WERI-Rb-1 (cell line): ENCODE measurements around the gene IL1RAPL1.

Experiments used
- DNase-seq: peaks from one replicate; pipeline ENCODE4 v3.0.0-alpha.2; 2020
- H3K27ac ChIP-seq: fragments of 250-450 bp; sonication (Bioruptor Pico); 2 replicates; pipeline ENCODE4 v1.5.1; 2020; ENCODE audit warnings: mild to moderate bottlenecking, moderate library complexity
- H3K27me3 ChIP-seq: fragments of 250-450 bp; sonication (Bioruptor Pico); 2 replicates; pipeline ENCODE4 v1.5.1; 2021; ENCODE audit warnings: mild to moderate bottlenecking, low read depth, moderate library complexity; ENCODE audit not compliant: insufficient read depth, severe bottlenecking
- H3K36me3 ChIP-seq: fragments of 250-450 bp; sonication (Bioruptor Pico); 2 replicates; pipeline ENCODE4 v1.5.1; 2020; ENCODE audit warnings: mild to moderate bottlenecking, moderate library complexity
- H3K4me3 ChIP-seq: 2 replicates; pipeline ENCODE4 v1.5.1; 2011; ENCODE audit warnings: low read depth, mild to moderate bottlenecking, control low read depth, low read length
- H3K9me3 ChIP-seq: fragments of 250-450 bp; sonication (Bioruptor Pico); 2 replicates; pipeline ENCODE4 v1.5.1; 2021; ENCODE audit warnings: mild to moderate bottlenecking, moderate library complexity; ENCODE audit not compliant: severe bottlenecking
- TF ChIP-seq, protein P1 (sequence below): IDR thresholded peaks from 2 replicates; pipeline ENCODE4 v1.5.1; 2011; ENCODE audit warnings: low read depth, mild to moderate bottlenecking, control low read depth, inconsistent platforms, low read length

Gene IL1RAPL1

GRCh38 chrX:29491659-29492058, 904.4 kb downstream of the IL1RAPL1 start:
- H3K27ac ChIP-seq: no peak overlapping the region
- no peak overlapping the region for H3K4me3 ChIP-seq
- no peak for DNase-seq
- H3K27me3 ChIP-seq: no peaks in the 10 kb centered on the region
- no peaks in the 10 kb centered on the region for H3K36me3 ChIP-seq
- TF ChIP-seq, protein P1, sequence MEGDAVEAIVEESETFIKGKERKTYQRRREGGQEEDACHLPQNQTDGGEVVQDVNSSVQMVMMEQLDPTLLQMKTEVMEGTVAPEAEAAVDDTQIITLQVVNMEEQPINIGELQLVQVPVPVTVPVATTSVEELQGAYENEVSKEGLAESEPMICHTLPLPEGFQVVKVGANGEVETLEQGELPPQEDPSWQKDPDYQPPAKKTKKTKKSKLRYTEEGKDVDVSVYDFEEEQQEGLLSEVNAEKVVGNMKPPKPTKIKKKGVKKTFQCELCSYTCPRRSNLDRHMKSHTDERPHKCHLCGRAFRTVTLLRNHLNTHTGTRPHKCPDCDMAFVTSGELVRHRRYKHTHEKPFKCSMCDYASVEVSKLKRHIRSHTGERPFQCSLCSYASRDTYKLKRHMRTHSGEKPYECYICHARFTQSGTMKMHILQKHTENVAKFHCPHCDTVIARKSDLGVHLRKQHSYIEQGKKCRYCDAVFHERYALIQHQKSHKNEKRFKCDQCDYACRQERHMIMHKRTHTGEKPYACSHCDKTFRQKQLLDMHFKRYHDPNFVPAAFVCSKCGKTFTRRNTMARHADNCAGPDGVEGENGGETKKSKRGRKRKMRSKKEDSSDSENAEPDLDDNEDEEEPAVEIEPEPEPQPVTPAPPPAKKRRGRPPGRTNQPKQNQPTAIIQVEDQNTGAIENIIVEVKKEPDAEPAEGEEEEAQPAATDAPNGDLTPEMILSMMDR: no peak
- no peaks in the 10 kb centered on the region for H3K9me3 ChIP-seq

DNA sequence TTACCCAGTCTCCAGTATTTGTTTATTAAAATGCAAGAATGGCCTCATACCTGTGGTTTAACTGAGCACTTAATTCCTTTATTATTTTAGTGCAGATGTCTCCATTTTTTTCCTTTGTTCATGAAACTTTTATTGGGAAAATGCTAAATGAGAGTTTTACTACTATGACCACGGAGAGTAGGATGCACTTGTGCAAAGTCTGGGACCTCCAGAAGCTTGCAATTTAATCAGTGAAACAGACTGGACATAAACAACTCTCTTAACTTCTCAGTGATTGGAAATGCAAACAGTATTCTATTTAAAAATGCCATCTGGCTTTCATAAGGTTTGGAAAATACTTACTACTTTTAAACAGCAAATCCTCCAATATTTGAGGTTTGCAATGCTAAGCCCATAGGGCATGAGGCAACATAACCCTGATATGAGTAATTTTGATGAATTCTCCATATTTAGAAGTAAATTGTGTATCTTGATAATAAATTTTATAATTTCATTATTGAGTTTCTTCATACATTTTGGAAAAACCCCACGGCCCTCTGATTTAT, 909.5 kb downstream of the IL1RAPL1 start:
- H3K27ac ChIP-seq: no peak overlapping the region
- no peak overlapping the region for H3K4me3 ChIP-seq
- TF ChIP-seq, protein P1: no peak
- no peak for DNase-seq
- H3K9me3 ChIP-seq: no peaks in the 10 kb centered on the region
- H3K27me3 ChIP-seq: no peaks in the 10 kb centered on the region
- no peaks in the 10 kb centered on the region for H3K36me3 ChIP-seq

- DNase-seq: no peak
- H3K36me3 ChIP-seq: no peaks in the 10 kb centered on the region
- H3K4me3 ChIP-seq: no peak overlapping the region
- H3K9me3 ChIP-seq: no peaks in the 10 kb centered on the region
- TF ChIP-seq, protein P1: no peak
- H3K27ac ChIP-seq: no peak overlapping the region
- peaks cover 2% of the 10 kb centered on the region for H3K27me3 ChIP-seq
Measured at GRCh38 chrX:29506729-29507128, 919.5 kb downstream of the IL1RAPL1 start.

GRCh38 chrX:29518100-29518499, 930.9 kb downstream of the IL1RAPL1 start:
- no peak overlapping the region for H3K27ac ChIP-seq
- H3K27me3 ChIP-seq: no peaks in the 10 kb centered on the region
- no peak overlapping the region for H3K4me3 ChIP-seq
- no peak for DNase-seq
- no peaks in the 10 kb centered on the region for H3K36me3 ChIP-seq
- no peaks in the 10 kb centered on the region for H3K9me3 ChIP-seq
- TF ChIP-seq, protein P1: no peak

GRCh38 chrX:29528281-29528680, 941.0 kb downstream of the IL1RAPL1 start:
- no peak overlapping the region for H3K27ac ChIP-seq
- H3K36me3 ChIP-seq: no peaks in the 10 kb centered on the region
- no peak overlapping the region for H3K4me3 ChIP-seq
- no peak for DNase-seq
- peaks cover 3% of the 10 kb centered on the region for H3K27me3 ChIP-seq
- TF ChIP-seq, protein P1: no peak
- no peaks in the 10 kb centered on the region for H3K9me3 ChIP-seq

DNA sequence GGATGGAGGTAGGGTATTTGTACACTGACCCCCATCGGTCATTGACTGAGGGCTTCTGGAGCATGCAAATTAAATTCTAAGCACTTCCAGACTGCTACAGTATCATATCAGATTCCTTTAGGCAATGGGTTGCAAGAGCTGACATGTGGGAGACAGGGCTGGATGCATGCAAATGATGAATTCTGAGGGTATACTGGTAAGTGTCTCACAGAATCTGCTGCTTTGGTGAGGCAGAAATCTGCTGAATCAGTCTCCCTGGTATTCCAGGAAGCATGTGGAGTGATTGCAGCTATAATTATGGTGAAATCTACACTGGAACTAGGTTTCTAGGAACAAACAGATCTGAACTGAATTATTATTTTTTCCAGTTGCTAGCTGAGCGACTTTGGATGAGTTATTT, 943.3 kb downstream of the IL1RAPL1 start:
- TF ChIP-seq, protein P1: no peak
- DNase-seq: no peak
- Histone ChIP-seq H3K36me3 (no peaks in the 10 kb centered on the region), H3K27me3 (peaks cover 3% of the 10 kb centered on the region), H3K9me3 (no peaks in the 10 kb centered on the region), H3K4me3 (no peak overlapping the region), H3K27ac (no peak overlapping the region)
